IMR-90 (cell line): ENCODE results near the gene STX8. TPM values are rescaled to one million over a fixed set of nuclear protein-coding genes. Genes with fewer than 3 reads are reported as not detected.

Experiments used
- ATAC-seq: fragments of 200-7000 bp; cut with Tn5 transposase; 2 replicates; pipeline ENCODE4 v1.9.1; 2020; ENCODE audit warnings: low read depth, mild to moderate bottlenecking, moderate library complexity
- BruUV-seq: library from RNA; stranded (reverse); fragments of 400-500 nt; replicated peaks from 2 replicates; lab custom pipeline; 2021; lab: Mats Ljungman, UMichigan
- CTCF ChIA-PET: fragments of 300-600 bp; formaldehyde crosslinking; extraction: SDS; loops from one replicate; lab custom pipeline; 2021; ENCODE audit warnings: antibody characterized with exemption; lab: Yijun Ruan, JAX
- POLR2A ChIA-PET: fragments of 300-600 bp; sonication (Branson Sonifier 250); formaldehyde crosslinking; loops from one replicate; lab custom pipeline; 2022; ENCODE audit warnings: antibody characterized with exemption; ENCODE audit not compliant: unreplicated experiment; lab: Charles Lee
- DNase-seq: peaks from one replicate; pipeline ENCODE4 v3.0.0; 2013
- H2AFZ ChIP-seq: replicated peaks from 2 replicates; pipeline ENCODE3; 2013; ENCODE audit warnings: low read length, mild to moderate bottlenecking; ENCODE audit not compliant: poor library complexity
- H2AK5ac ChIP-seq: 2 replicates; pipeline ENCODE4 v1.6.1; 2013; ENCODE audit warnings: low read depth, low read length, inconsistent platforms
- H2AK9ac ChIP-seq: replicated peaks from 2 replicates; pipeline ENCODE3; 2013; ENCODE audit warnings: mild to moderate bottlenecking, low read depth, low read length, moderate library complexity; ENCODE audit not compliant: poor library complexity
- H2BK120ac ChIP-seq: 2 replicates; pipeline ENCODE4 v1.6.1; 2013; ENCODE audit warnings: low read depth, low read length, inconsistent platforms
- H2BK15ac ChIP-seq: 3 replicates; pipeline ENCODE4 v1.6.1; 2013; ENCODE audit warnings: low read depth, low read length, inconsistent platforms
- H2BK20ac ChIP-seq: 2 replicates; pipeline ENCODE4 v1.6.1; 2013; ENCODE audit warnings: low read depth, mild to moderate bottlenecking, inconsistent platforms, low read length, moderate library complexity
- H2BK5ac ChIP-seq: 2 replicates; pipeline ENCODE4 v1.6.1; 2013; ENCODE audit warnings: mild to moderate bottlenecking, low read depth, low read length, inconsistent platforms; ENCODE audit not compliant: poor library complexity, severe bottlenecking
- H3K14ac ChIP-seq: replicated peaks from 2 replicates; pipeline ENCODE4 v1.6.1; 2013; ENCODE audit warnings: low read depth, low read length, inconsistent platforms
- H3K18ac ChIP-seq: 2 replicates; pipeline ENCODE4 v1.6.1; 2013; ENCODE audit warnings: low read depth, low read length, control low read depth
- H3K23ac ChIP-seq: 2 replicates; pipeline ENCODE4 v1.6.1; 2013; ENCODE audit warnings: low read depth, low read length, inconsistent platforms
- H3K27ac ChIP-seq: 2 replicates; pipeline ENCODE4 v1.5.1; 2013; ENCODE audit warnings: mild to moderate bottlenecking, control low read depth, low read length; ENCODE audit not compliant: insufficient read depth
- H3K27me3 ChIP-seq: 2 replicates; pipeline ENCODE4 v1.6.1; 2013; ENCODE audit warnings: low read length; ENCODE audit not compliant: control insufficient read depth, insufficient read depth
- H3K36me3 ChIP-seq: 2 replicates; pipeline ENCODE4 v1.6.1; 2013; ENCODE audit warnings: low read length, mixed read lengths; ENCODE audit not compliant: control insufficient read depth, insufficient read depth
- H3K4ac ChIP-seq: 2 replicates; pipeline ENCODE4 v1.6.1; 2013; ENCODE audit warnings: low read depth, low read length, inconsistent platforms
- H3K4me1 ChIP-seq: 2 replicates; pipeline ENCODE4 v1.6.1; 2013; ENCODE audit warnings: low read length, mixed read lengths; ENCODE audit not compliant: control insufficient read depth, insufficient read depth
- H3K4me2 ChIP-seq: 2 replicates; pipeline ENCODE4 v1.6.1; 2013; ENCODE audit warnings: low read depth, mild to moderate bottlenecking, control low read depth, low read length, moderate library complexity
- H3K4me3 ChIP-seq: 2 replicates; pipeline ENCODE4 v1.5.1; 2013; ENCODE audit warnings: low read depth, mild to moderate bottlenecking, control low read depth, low read length, moderate library complexity; ENCODE audit not compliant: insufficient read depth
- H3K56ac ChIP-seq: 2 replicates; pipeline ENCODE4 v1.6.1; 2013; ENCODE audit warnings: low read length, inconsistent platforms; ENCODE audit not compliant: insufficient read depth; ENCODE audit errors: extremely low read depth
- H3K79me1 ChIP-seq, 2 experiments: 2 replicates each; pipeline ENCODE4 v1.6.1; 2013; ENCODE audit warnings: low read length in 2 of 2, inconsistent platforms in 1 of 2, low read depth in 1 of 2
- H3K9ac ChIP-seq: 2 replicates; pipeline ENCODE4 v1.6.1; 2013; ENCODE audit warnings: low read depth, low read length, control low read depth
- H3K9me1 ChIP-seq: 2 replicates; pipeline ENCODE4 v1.6.1; 2013; ENCODE audit warnings: low read length, inconsistent platforms; ENCODE audit not compliant: insufficient read depth
- H3K9me3 ChIP-seq: 2 replicates; pipeline ENCODE4 v1.6.1; 2013; ENCODE audit warnings: low read length; ENCODE audit not compliant: control insufficient read depth, insufficient read depth
- H4K20me1 ChIP-seq: 2 replicates; pipeline ENCODE4 v1.6.1; 2013; ENCODE audit warnings: low read length, inconsistent platforms; ENCODE audit not compliant: insufficient read depth
- H4K5ac ChIP-seq: 2 replicates; pipeline ENCODE4 v1.6.1; 2013; ENCODE audit warnings: mild to moderate bottlenecking, low read depth, low read length, control low read depth
- H4K8ac ChIP-seq, 2 experiments: 2 replicates each; pipeline ENCODE4 v1.6.1; 2013; ENCODE audit warnings: low read depth in 2 of 2, low read length in 2 of 2, control low read depth in 1 of 2, inconsistent platforms in 1 of 2
- H4K91ac ChIP-seq: 2 replicates; pipeline ENCODE4 v1.6.1; 2013; ENCODE audit warnings: low read depth, low read length, inconsistent platforms; ENCODE audit not compliant: insufficient read depth
- BHLHE40 ChIP-seq: fragments of 150-350 bp; IDR thresholded peaks from 2 replicates; pipeline ENCODE4 v1.6.1; 2016; ENCODE audit warnings: mild to moderate bottlenecking, low read depth, low read length
- CEBPB ChIP-seq: IDR thresholded peaks from 2 replicates; pipeline ENCODE4 v1.6.1; 2012; ENCODE audit warnings: low read depth, low read length, improper control_type of control experiment
- CHD1 ChIP-seq: IDR thresholded peaks from 2 replicates; pipeline ENCODE4 v1.6.1; 2012; ENCODE audit warnings: low read depth, low read length, improper control_type of control experiment
- CTCF ChIP-seq: conservative IDR thresholded peaks from 2 replicates; pipeline ENCODE4 v1.5.1; 2012; ENCODE audit warnings: mild to moderate bottlenecking, low read depth, low read length, improper control_type of control experiment
- ELK1 ChIP-seq: fragments of 150-350 bp; IDR thresholded peaks from 2 replicates; pipeline ENCODE4 v1.6.1; 2016; ENCODE audit warnings: low read depth, mild to moderate bottlenecking, low read length, moderate library complexity, borderline replicate concordance
- FOS ChIP-seq: fragments of 150-350 bp; IDR thresholded peaks from 2 replicates; pipeline ENCODE4 v1.6.1; 2016; ENCODE audit warnings: low read depth, low read length
- MAFK ChIP-seq: IDR thresholded peaks from 2 replicates; pipeline ENCODE4 v1.6.1; 2012; ENCODE audit warnings: low read depth, low read length, improper control_type of control experiment
- MAZ ChIP-seq: IDR thresholded peaks from 2 replicates; pipeline ENCODE4 v1.6.1; 2012; ENCODE audit warnings: low read depth, mild to moderate bottlenecking, low read length, improper control_type of control experiment, moderate library complexity, borderline replicate concordance
- MXI1 ChIP-seq: IDR thresholded peaks from 2 replicates; pipeline ENCODE4 v1.6.1; 2012; ENCODE audit warnings: low read depth, mild to moderate bottlenecking, low read length, moderate library complexity, borderline replicate concordance
- NFE2L2 ChIP-seq: fragments of 150-350 bp; IDR thresholded peaks from 2 replicates; pipeline ENCODE4 v1.6.1; 2016; ENCODE audit warnings: low read depth, mild to moderate bottlenecking, low read length
- POLR2A ChIP-seq: IDR thresholded peaks from 2 replicates; pipeline ENCODE4 v1.6.1; 2012; ENCODE audit warnings: mild to moderate bottlenecking, low read depth, low read length
- RAD21 ChIP-seq: IDR thresholded peaks from 2 replicates; pipeline ENCODE4 v1.6.1; 2012; ENCODE audit warnings: low read length, improper control_type of control experiment
- RCOR1 ChIP-seq: IDR thresholded peaks from 2 replicates; pipeline ENCODE4 v1.6.1; 2012; ENCODE audit warnings: mild to moderate bottlenecking, low read length, improper control_type of control experiment; ENCODE audit not compliant: insufficient replicate concordance
- RFX5 ChIP-seq: IDR thresholded peaks from 2 replicates; pipeline ENCODE4 v1.8.0; 2012; ENCODE audit warnings: low read depth, mild to moderate bottlenecking, low read length, moderate library complexity
- SMC3 ChIP-seq: fragments of 150-350 bp; IDR thresholded peaks from 2 replicates; pipeline ENCODE4 v1.6.1; 2016; ENCODE audit warnings: low read depth, mild to moderate bottlenecking, antibody characterized with exemption, low read length, moderate library complexity
- USF2 ChIP-seq: fragments of 150-350 bp; IDR thresholded peaks from 2 replicates; pipeline ENCODE4 v1.6.1; 2017; ENCODE audit warnings: mild to moderate bottlenecking, antibody characterized with exemption, low read length, low read depth
- WGBS, 2 experiments: methylation state at CpG; one replicate each; pipeline versions ENCODE4 v1.1.5 to v1.1.7; 2013; ENCODE audit warnings: missing lambda C conversion rate in 2 of 2; ENCODE audit not compliant: insufficient read length in 1 of 2; ENCODE audit errors: extremely low coverage in 2 of 2; 5-methylcytosine and 5-hydroxymethylcytosine counted together
- dilution Hi-C: fragments of 300-500 bp; cut with HindIII; formaldehyde crosslinking; loops from one replicate; pipeline ENCODE4 v1.14.3; 2018; ENCODE audit warnings: low sequenced_read_pairs; ENCODE audit not compliant: unreplicated experiment
- in situ Hi-C: fragments of 300-500 bp; cut with MboI; formaldehyde crosslinking; loops from 3 replicates; pipeline ENCODE4 v1.14.3; 2019; ENCODE audit warnings: low sequenced_read_pairs, inconsistent platforms, mixed read lengths
- intact Hi-C: fragments of 100-400 bp; cut with micrococcal nuclease; formaldehyde crosslinking; loops from 2 replicates; pipeline ENCODE4 v1.10.0; 2022
- polyA plus RNA-seq, 3 experiments: library from polyadenylated mRNA; depleted of rRNA; stranded (reverse); fragments of >200 nt; gene quantifications; 2 replicates each; pipeline ENCODE4 v1.2.3, GENCODE V29; 2012; ENCODE audit warnings: low replicate concordance in 1 of 3
- total RNA-seq: library from RNA; depleted of rRNA; stranded (reverse); fragments of >200 nt; gene quantifications from 2 replicates; pipeline ENCODE4 v1.2.3, GENCODE V29; 2012

Gene STX8
- total and polyA plus RNA-seq, 2 of the 4 experiments (the other 2 are of a cell fraction): 26.5 to 47.0 TPM

- H4K5ac ChIP-seq: no peak overlapping the region
- no peak overlapping the region for H3K23ac ChIP-seq
- H3K4me3 ChIP-seq: no peak overlapping the region
- H3K9me1 ChIP-seq: no peaks in the 10 kb centered on the region
- H3K9me3 ChIP-seq: no peaks in the 10 kb centered on the region
- in situ Hi-C loops (no loop called here), dilution Hi-C loops (no loop called here), intact Hi-C loops (loop anchor here (10.0 kb wide), 1 partner anchor 79 kb away; no protein-coding TSS in a partner anchor)
- peaks cover 0 to 2% of the 10 kb centered on the region in 2 experiments; a peak in 1 of 4 replicates for H3K79me1 ChIP-seq
- no peak overlapping the region for H3K56ac ChIP-seq
- H2AK9ac ChIP-seq: no peak overlapping the region
- no peaks in the 10 kb centered on the region for H4K20me1 ChIP-seq
- H3K27ac ChIP-seq: no peak overlapping the region
- H3K4ac ChIP-seq: no peak overlapping the region
- no TSS peak for BruUV-seq
- ChIA-PET POLR2A (no interaction called here), CTCF (no interaction called here)
- H4K91ac ChIP-seq: no peak overlapping the region
- no peak overlapping the region for H3K9ac ChIP-seq
- no peak for TF ChIP-seq ELK1
- TF ChIP-seq CTCF: no peak
- no peak for TF ChIP-seq RCOR1
- no peak for TF ChIP-seq MXI1
- no peak for TF ChIP-seq CEBPB
- TF ChIP-seq NFE2L2: no peak
- TF ChIP-seq POLR2A: no peak
- no peak for TF ChIP-seq MAZ
- no peak for TF ChIP-seq RAD21
- TF ChIP-seq SMC3: no peak
- TF ChIP-seq RFX5: no peak
- TF ChIP-seq BHLHE40: no peak
- TF ChIP-seq FOS: no peak
- TF ChIP-seq USF2: no peak
- no peak for TF ChIP-seq CHD1
- no peak for TF ChIP-seq MAFK
- no peak overlapping the region for H3K14ac ChIP-seq
- no peak overlapping the region for H2AK5ac ChIP-seq
- no peaks in the 10 kb centered on the region for H3K36me3 ChIP-seq
- H3K4me2 ChIP-seq: no peak overlapping the region
- no peak for DNase-seq
- no peak overlapping the region for H2BK120ac ChIP-seq
- no peak overlapping the region for H2BK15ac ChIP-seq
- H2AFZ ChIP-seq: no peak overlapping the region
- WGBS, 2 experiments: no CpG with 5 or more reads among the region's 3 CpGs
- no peak overlapping the region for H2BK5ac ChIP-seq
- H3K27me3 ChIP-seq: no peaks in the 10 kb centered on the region
- no peak overlapping the region for H2BK20ac ChIP-seq
- no peak for ATAC-seq
- no peak overlapping the region for H3K18ac ChIP-seq
- no peaks in the 10 kb centered on the region for H3K4me1 ChIP-seq
- no peak overlapping the region for H4K8ac ChIP-seq
These were observed 191.8 kb downstream of the STX8 start for GRCh38 chr17:9383826-9384225.
